Amniotic epithelial cell (primary cell): ENCODE data around the gene TNS3.
"Not testable (repeated sequence)": the region's sequence is repeated elsewhere in the genome, so short reads cannot be mapped to it uniquely, and the experiment has no call there.

Experiments used
- DNase-seq: peaks from one replicate; pipeline ENCODE4 v3.0.0-alpha.2; 2010; ENCODE audit warnings: low read depth

Gene TNS3

DNA sequence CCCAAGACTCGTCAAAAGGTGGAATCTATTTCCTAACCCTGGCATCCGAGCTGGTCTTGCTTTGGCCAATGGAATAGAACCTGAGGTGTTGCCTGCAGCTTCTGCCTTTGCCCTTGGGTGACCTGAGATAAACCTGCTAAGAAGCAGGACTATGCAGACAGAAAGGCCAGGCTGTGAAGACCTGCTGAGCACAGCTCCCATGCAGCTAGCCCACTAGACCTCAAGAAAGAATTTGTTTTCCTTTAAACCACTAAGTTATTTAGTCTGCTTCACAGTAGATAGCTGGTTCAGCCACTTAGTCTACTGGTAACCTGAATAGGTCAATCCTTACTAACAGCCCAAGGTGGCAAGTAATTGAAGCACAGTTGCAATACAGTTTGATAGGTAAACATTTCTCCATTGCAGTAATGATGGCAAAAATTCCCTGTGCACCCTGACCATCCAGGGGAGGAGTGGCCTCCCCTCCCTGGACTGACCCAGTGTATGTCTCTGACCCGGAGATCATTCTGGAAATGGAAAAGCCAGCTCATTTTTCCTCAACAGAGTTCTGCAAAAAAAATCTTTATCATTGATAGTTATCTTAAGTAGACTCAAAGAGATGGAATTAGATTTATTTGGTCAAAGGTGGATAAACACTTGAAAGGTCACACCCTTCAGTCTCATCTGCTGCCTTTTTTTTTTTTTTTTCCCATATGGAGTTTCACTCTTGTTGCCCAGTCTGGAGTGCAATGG, 20.0 kb downstream of the TNS3 start:
- peak; percentile 70 for DNase-seq

GRCh38 chr7:47559306-47560220, 22.3 kb downstream of the TNS3 start:
- DNase-seq, result no peak

DNA sequence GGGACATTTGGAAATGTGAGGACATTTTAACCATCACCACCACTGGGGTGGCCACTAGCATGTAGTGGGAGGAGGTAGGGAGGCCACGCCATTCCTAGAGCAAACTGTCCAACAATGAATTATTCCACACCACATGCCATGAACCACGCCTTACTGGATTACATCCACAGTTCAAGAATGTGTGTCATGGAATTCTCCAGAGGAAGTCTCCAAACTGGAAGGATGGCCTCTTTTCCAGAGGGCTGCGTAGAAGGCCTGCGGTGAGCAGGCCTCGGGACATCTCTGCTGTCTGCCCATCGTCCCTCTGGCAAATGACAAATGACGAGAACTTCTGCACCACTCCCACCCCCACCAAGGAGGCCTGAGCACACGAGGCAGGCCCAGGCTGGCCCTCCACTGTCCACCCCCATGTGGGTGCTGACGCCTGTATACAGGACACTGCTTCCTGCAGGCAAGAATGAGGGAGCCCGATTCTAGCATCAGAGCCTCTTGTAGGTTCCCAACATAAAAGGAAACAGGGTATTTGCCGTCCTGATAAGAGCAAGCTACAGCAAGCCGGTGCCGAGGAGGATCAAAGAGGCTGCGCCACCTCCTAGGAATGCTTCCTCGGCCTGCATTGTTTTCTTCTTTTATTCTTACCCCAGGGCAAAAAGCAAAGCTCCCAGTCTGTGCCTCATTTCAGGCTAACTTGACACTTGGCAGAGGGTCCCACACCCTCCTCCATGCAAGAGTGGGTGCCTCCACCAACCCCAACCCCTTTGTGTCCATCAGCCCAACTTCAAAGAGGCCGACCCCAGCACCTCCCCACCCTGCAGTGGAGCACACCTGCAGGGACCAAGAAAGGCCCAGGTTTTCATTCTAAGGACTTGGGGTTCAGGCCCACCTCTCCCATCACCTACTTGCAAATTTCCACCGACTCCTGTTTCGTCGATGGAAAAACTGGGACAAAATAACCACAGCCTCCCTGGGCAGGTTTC, 23.9 kb downstream of the TNS3 start:
- DNase-seq, result peak; percentile 84

GRCh38 chr7:47557317-47557693, 24.6 kb downstream of the TNS3 start:
- no peak for DNase-seq

DNA sequence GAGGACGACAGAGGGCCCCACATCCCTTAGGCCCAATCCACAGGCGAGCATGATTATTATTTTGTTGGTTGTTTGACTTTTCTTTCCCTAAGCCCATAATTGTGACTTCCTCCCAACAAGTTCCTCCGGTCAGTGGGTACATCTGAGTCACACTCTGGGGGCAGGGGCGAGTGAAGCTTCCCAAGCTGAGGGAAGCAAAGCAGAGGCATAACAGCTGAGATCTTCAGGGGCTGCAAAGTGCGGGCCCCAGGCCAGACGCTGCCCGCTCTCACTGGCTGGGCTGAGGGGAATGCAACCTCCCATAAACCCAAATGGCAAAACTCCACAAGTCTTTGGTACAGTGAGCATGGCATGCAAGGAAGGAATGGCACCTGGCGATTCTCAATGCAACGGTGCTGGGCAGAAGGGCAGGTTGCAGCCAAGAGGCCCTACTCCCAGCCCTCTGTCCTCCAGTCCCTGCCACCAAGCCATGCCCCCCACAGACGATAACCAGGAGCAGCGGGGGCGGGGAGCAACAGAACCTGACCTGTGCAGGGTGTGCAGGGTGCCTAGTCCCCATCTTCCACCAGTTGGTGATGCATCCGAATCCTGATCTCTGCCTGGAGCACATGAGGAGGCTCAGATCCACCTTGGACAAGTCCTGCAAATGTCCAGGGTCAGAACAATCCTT, 25.3 kb downstream of the TNS3 start:
- no peak for DNase-seq

DNA sequence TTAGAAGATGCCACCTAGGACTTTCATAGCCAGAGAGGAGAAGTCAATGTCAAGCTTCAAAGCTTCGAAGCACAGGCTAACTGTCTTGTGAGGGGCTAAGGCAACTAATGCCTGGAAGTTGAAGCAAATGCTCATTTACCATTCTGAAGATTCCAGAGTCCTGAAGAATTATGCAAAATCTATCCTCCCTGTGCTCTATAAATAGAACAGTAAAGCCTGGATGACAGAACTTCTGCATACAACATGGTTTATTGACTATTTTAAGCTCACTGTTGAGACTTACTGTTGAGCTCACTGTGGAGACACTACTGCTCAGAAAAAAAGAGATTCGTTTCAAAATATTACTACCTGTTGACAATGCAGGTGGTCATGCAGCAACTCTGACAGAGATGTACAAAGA, 28.6 kb downstream of the TNS3 start:
- DNase-seq, result peak; percentile 19

GRCh38 chr7:47552621-47553020, 29.3 kb downstream of the TNS3 start:
- DNase-seq, result peak; percentile 77

DNA sequence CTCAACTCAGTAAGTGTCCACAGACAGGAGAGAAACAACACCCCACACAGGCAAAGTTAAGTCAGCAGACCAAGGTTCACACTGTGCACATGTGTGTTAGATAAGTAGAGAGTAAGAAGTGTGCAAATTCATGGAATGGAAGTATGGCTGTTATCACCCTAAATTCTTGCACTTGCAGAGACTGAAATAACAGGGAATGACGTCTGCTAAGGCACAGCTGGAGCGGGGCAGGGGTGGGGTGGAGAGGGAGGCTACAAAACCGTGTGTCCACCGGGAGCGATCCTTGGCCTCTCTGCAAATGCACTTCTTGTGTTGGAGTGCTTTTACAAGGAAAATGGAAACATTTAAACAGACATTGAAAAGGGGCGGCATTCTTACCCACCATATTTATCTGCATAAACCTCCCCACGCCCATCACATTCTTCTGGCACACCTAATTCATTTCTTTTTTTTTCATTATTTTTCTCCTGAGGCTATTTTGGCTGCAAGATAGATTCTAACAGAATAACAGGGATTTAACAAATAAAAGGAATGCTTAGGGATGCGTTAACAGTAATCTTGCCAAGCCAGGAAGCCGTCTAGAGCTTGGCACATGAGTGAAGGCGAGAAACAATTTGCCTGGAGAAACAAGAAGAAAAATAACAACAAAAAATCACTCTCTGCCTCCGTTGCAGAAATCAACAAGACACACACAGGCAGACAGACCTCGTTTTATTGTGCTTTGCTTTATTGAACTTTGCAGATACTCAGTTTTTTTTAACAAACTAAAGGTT, 30.1 kb downstream of the TNS3 start:
- DNase-seq, result no peak

DNA sequence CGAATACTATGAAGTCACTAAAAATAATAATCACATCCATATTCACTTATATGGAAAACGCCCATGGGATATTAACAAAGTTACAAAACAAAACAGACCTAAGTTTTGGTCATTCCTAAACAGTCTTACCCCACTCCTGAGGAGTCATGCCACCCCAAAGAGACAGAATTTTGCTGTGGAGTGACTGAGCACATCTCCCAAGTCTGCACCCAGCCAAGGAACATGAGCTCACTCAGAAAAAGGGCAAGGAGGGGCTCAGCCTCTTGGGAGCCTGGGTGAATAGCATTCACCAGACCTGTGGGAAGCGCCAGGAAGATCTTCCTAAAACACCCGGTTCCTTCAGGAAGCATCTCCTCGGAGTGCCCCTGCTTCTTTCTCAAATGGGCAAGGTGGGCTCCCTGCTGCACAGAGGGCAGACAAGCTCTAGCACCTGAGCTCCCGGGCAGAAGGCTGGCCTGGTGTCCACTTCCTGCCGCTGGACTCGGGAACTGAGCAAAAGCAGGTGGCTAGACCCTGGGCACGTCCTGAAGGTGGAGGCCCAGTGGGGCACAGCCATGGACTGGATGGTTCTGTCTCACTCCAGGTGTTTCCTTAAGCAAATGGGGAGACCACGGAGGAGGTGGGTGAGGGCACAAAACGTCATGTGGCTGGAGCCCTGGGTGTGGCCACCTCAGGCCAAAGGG, 31.0 kb downstream of the TNS3 start:
- no peak for DNase-seq

- no peak for DNase-seq
These were observed 32.0 kb downstream of the TNS3 start for GRCh38 chr7:47549916-47550315.

GRCh38 chr7:47549397-47549796, 32.5 kb downstream of the TNS3 start:
- no peak for DNase-seq

DNA sequence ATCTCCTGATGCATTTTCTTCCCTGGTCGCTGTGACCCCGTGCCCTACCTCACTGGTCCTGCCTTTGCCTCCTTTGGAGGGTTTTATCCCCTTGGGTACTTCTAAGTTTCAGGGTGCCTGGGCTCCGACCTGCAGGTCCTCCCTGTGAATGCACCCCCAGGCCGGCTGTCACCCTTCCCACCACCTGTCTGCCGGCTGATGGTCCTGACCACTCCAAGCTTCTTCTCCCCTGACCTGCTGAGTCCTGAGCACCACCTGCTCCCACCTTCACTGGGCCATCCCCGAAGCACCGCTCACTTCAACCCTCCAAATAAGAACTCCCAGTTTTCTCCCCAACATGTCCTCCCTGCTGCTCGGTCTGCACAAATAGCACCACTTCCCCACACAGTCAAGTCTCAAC, 33.4 kb downstream of the TNS3 start:
- DNase-seq, result no peak

- DNase-seq, result no peak
These were observed 35.0 kb downstream of the TNS3 start for GRCh38 chr7:47546733-47547494.

GRCh38 chr7:47546171-47546570, 35.7 kb downstream of the TNS3 start:
- DNase-seq, result no peak

- no peak for DNase-seq
These were observed 37.5 kb downstream of the TNS3 start for GRCh38 chr7:47544416-47544815.

DNA sequence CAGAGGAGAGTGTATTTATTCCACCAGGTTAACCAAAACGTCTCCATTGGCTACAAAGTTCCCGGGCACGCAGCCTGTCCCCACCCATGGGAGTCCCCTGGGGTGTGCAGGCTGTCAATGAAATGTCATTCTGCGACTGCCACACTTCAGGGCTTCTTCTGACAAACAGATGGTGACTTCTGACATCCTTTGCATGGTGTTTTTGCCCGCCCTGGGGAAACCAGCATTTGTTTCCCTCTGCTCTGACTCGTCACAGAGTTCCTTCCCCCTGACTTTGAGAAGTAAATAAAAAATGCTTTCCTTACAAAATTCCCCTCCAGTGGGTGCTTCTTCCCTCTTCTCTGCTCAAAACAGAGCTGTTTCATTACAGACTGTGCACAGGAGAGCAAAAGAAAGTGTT, 38.2 kb downstream of the TNS3 start:
- DNase-seq, result no peak

- no peak for DNase-seq
These were observed 38.9 kb downstream of the TNS3 start for GRCh38 chr7:47543056-47543455.

GRCh38 chr7:47542051-47542450, 39.9 kb downstream of the TNS3 start:
- no peak for DNase-seq

GRCh38 chr7:47541485-47541884, 40.4 kb downstream of the TNS3 start:
- DNase-seq, result not testable (repeated sequence)
